MCF 10A (cell line): ENCODE data around the gene SIGLEC14. TPM values are rescaled to one million over a fixed set of nuclear protein-coding genes. Genes with fewer than 3 reads are reported as not detected.
A peak's percentile ranks its signal among the peaks of the same experiment; 100 is the strongest.

Experiments
- BruUV-seq: library from RNA; stranded (reverse); fragments of 400-500 nt; replicated peaks from 2 replicates; lab custom pipeline; 2021; lab: Mats Ljungman, UMichigan
- CTCF ChIA-PET: fragments of 300-600 bp; sonication (Branson Sonifier 250); formaldehyde crosslinking; extraction: SDS; loops from one replicate; lab custom pipeline; 2021; ENCODE audit warnings: antibody characterized with exemption, inconsistent platforms; lab: Yijun Ruan, JAX
- POLR2A ChIA-PET: fragments of 300-600, 350-650 bp; sonication (Branson Sonifier 250); formaldehyde crosslinking; extraction: SDS; loops from one replicate; lab custom pipeline; 2020; ENCODE audit warnings: antibody characterized with exemption, inconsistent platforms; lab: Yijun Ruan, JAX
- DNase-seq: peaks from one replicate; pipeline ENCODE4 v3.0.0-alpha.2; 2018; ENCODE audit not compliant: unreplicated experiment
- H3K27ac Mint-ChIP-seq: one replicate; pipeline ENCODE4 v1.8.0; 2022; ENCODE audit warnings: mild to moderate bottlenecking, low read depth, mixed read lengths; ENCODE audit not compliant: unreplicated experiment
- H3K27me3 Mint-ChIP-seq: one replicate; pipeline ENCODE4 v1.8.0; 2022; ENCODE audit warnings: mixed read lengths; ENCODE audit not compliant: insufficient read depth, unreplicated experiment
- H3K36me3 Mint-ChIP-seq: one replicate; pipeline ENCODE4 v1.8.0; 2022; ENCODE audit warnings: mild to moderate bottlenecking, moderate library complexity, mixed read lengths; ENCODE audit not compliant: insufficient read depth, unreplicated experiment
- H3K4me1 Mint-ChIP-seq: one replicate; pipeline ENCODE4 v1.8.0; 2022; ENCODE audit warnings: mixed read lengths; ENCODE audit not compliant: insufficient read depth, unreplicated experiment
- H3K4me3 Mint-ChIP-seq: one replicate; pipeline ENCODE4 v1.8.0; 2022; ENCODE audit warnings: mild to moderate bottlenecking, moderate library complexity, mixed read lengths; ENCODE audit not compliant: unreplicated experiment
- H3K9me3 Mint-ChIP-seq: one replicate; pipeline ENCODE4 v1.8.0; 2022; ENCODE audit warnings: mixed read lengths; ENCODE audit not compliant: unreplicated experiment
- CTCF ChIP-seq: fragments of 200-600 bp; IDR thresholded peaks from one replicate; pipeline ENCODE4 v1.8.0; 2022; ENCODE audit warnings: antibody characterized with exemption, mild to moderate bottlenecking; ENCODE audit not compliant: unreplicated experiment
- intact Hi-C: fragments of 100-400 bp; cut with micrococcal nuclease; formaldehyde crosslinking; loops from 2 replicates; pipeline ENCODE4 v1.14.1; 2022
- total RNA-seq: library from RNA; stranded (reverse); gene quantifications from 2 replicates; pipeline ENCODE4 v1.2.3, GENCODE V29; 2022

Gene SIGLEC14
- total RNA-seq, 1 experiment from 2014 or later, result not detected

GRCh38 chr19:51691074-51691583, 44.5 kb upstream of the SIGLEC14 start:
- H3K27ac Mint-ChIP-seq, result peak overlapping the region; percentile 86
- no TSS peak for BruUV-seq
- DNase-seq, result peak; percentile 49
- no peak for TF ChIP-seq CTCF
- CTCF ChIA-PET, result interaction anchor here (0.6 kb wide), 1 partner anchor 43 kb away, joined by 7 read pairs; no protein-coding TSS in a partner anchor
- H3K36me3 Mint-ChIP-seq, result peaks cover 43% of the 10 kb centered on the region
- H3K4me1 Mint-ChIP-seq, result peaks cover 45% of the 10 kb centered on the region
- H3K9me3 Mint-ChIP-seq, result no peaks in the 10 kb centered on the region
- POLR2A ChIA-PET, result interaction anchor here (4.0 kb wide), 1 partner anchor 13 kb away, joined by 39 read pairs; no protein-coding TSS in a partner anchor
- intact Hi-C loops, result no loop called here
- H3K27me3 Mint-ChIP-seq, result no peaks in the 10 kb centered on the region
- peak overlapping the region; percentile 73 for H3K4me3 Mint-ChIP-seq

GRCh38 chr19:51690454-51691073, 43.9 kb upstream of the SIGLEC14 start:
- Mint-ChIP-seq H3K27me3 (no peaks in the 10 kb centered on the region), H3K4me3 (peak overlapping the region; percentile 73), H3K27ac (peak overlapping the region; percentile 86), H3K4me1 (peaks cover 47% of the 10 kb centered on the region), H3K9me3 (no peaks in the 10 kb centered on the region), H3K36me3 (peaks cover 38% of the 10 kb centered on the region)
- POLR2A ChIA-PET, result interaction anchor here (0.7 to 4.0 kb wide), 3 partner anchors 13 to 33 kb away, joined by 3 to 39 read pairs (median 6); no protein-coding TSS in a partner anchor
- CTCF ChIA-PET, result interaction anchor here (0.6 kb wide), 1 partner anchor 44 kb away, joined by 7 read pairs; no protein-coding TSS in a partner anchor
- BruUV-seq, result no TSS peak
- no peak for TF ChIP-seq CTCF
- intact Hi-C loops, result loop anchor here (1.0 kb wide), 1 partner anchor 14 kb away; no protein-coding TSS in a partner anchor
- DNase-seq, result peak; percentile 76

GRCh38 chr19:51689751-51690453, 43.3 kb upstream of the SIGLEC14 start:
- BruUV-seq, result no TSS peak
- CTCF ChIA-PET, result no interaction called here
- Mint-ChIP-seq H3K4me1 (peaks cover 44% of the 10 kb centered on the region), H3K27ac (peak overlapping the region; percentile 86), H3K9me3 (no peaks in the 10 kb centered on the region), H3K4me3 (peak overlapping the region; percentile 73), H3K27me3 (no peaks in the 10 kb centered on the region), H3K36me3 (peaks cover 31% of the 10 kb centered on the region)
- POLR2A ChIA-PET, result interaction anchor here (0.7 to 4.0 kb wide), 7 partner anchors 14 to 500 kb away, joined by 3 to 39 read pairs (median 6); partner anchors contain the start of gene PPP2R1A
- intact Hi-C loops, result loop anchor here (1.0 kb wide), 1 partner anchor 14 kb away; no protein-coding TSS in a partner anchor
- DNase-seq, result peak; percentile 75
- no peak for TF ChIP-seq CTCF
